Left lobe of liver (tissue), 2 donors: ENCODE results near the gene AQP12A. TPM values are rescaled to one million over a fixed set of nuclear protein-coding genes. Genes with fewer than 3 reads are reported as not detected.
A peak's percentile ranks its signal among the peaks of the same experiment; 100 is the strongest.
"Not testable (repeated sequence)": the region's sequence is repeated elsewhere in the genome, so short reads cannot be mapped to it uniquely, and the experiment has no call there.

Experiments
- ATAC-seq: fragments of 200-7000 bp; cut with Tn5 transposase; one replicate; pipeline ENCODE4 v1.9.1; 2020; ENCODE audit warnings: mild to moderate bottlenecking, moderate library complexity
- DNase-seq: peaks from one replicate; pipeline ENCODE4 v3.0.0-alpha.2; 2020; ENCODE audit warnings: low spot score
- total RNA-seq: library from RNA; stranded (reverse); gene quantifications from one replicate; pipeline ENCODE4 v1.2.1, GENCODE V29; 2021
- donor health status: DM: no; HTN: no; CAD: no; lungs with moderate emphysema.
- donor health status: DM: no; HTN: yes; CAD: no.

Gene AQP12A
- total RNA-seq, 1 donor from 2014 or later, result not detected

- DNase-seq (no peak), ATAC-seq (no peak)
Observed at GRCh38 chr2:240685771-240686371, 5.8 kb upstream of the AQP12A start.

GRCh38 chr2:240686460-240686859 lies 5.2 kb upstream of the AQP12A start:
- no peak for DNase-seq
- no peak for ATAC-seq

- DNase-seq (no peak), ATAC-seq (no peak)
Observed at GRCh38 chr2:240687045-240687740, 4.5 kb upstream of the AQP12A start.

- DNase-seq, result no peak
Observed at GRCh38 chr2:240687741-240688552, 3.7 kb upstream of the AQP12A start.

GRCh38 chr2:240688553-240688919 lies 3.1 kb upstream of the AQP12A start:
- DNase-seq (peak; percentile 38), ATAC-seq (no peak)

More at GRCh38 chr2:240687741-240688552, 3.7 kb upstream of the AQP12A start:
- no peak for ATAC-seq

GRCh38 chr2:240689975-240690374 lies 1.7 kb upstream of the AQP12A start:
- DNase-seq (no peak), ATAC-seq (no peak)

GRCh38 chr2:240690421-240691074 lies 1.1 kb upstream of the AQP12A start:
- not testable (repeated sequence) for ATAC-seq, DNase-seq

- DNase-seq, ATAC-seq: not testable (repeated sequence)
Observed at GRCh38 chr2:240691075-240691427, 615 bp upstream of the AQP12A start.

GRCh38 chr2:240692583-240693561 lies 1.2 kb downstream of the AQP12A start:
- not testable (repeated sequence) for ATAC-seq, DNase-seq

- DNase-seq, ATAC-seq: not testable (repeated sequence)
Observed at GRCh38 chr2:240694304-240694703, 2.6 kb downstream of the AQP12A start.

- not testable (repeated sequence) for DNase-seq, ATAC-seq
Observed at GRCh38 chr2:240695593-240695992, 3.9 kb downstream of the AQP12A start.

GRCh38 chr2:240696469-240696868 lies 4.8 kb downstream of the AQP12A start:
- not testable (repeated sequence) for ATAC-seq, DNase-seq

- not testable (repeated sequence) for DNase-seq
- peak; percentile 53 for ATAC-seq
Observed at GRCh38 chr2:240698852-240699561, 7.3 kb downstream of the AQP12A start.

GRCh38 chr2:240699835-240700234 lies 8.2 kb downstream of the AQP12A start:
- not testable (repeated sequence) for ATAC-seq, DNase-seq

- ATAC-seq, DNase-seq: not testable (repeated sequence)
Observed at GRCh38 chr2:240700616-240701015, 8.9 kb downstream of the AQP12A start.

- ATAC-seq (no peak), DNase-seq (no peak)
Observed at GRCh38 chr2:240701091-240701735, 9.5 kb downstream of the AQP12A start.

GRCh38 chr2:240701736-240702639 lies 10.3 kb downstream of the AQP12A start:
- no peak for DNase-seq

GRCh38 chr2:240702640-240703011 lies 11.0 kb downstream of the AQP12A start:
- DNase-seq (no peak), ATAC-seq (no peak)

More at GRCh38 chr2:240701736-240702639, 10.3 kb downstream of the AQP12A start:
- no peak for ATAC-seq
